Measurements from ENCODE around the gene MANEA.

The MANEA gene

GRCh38 chr6:95589067-95589466, 11.7 kb downstream of the MANEA start:
- no peak for DNase-seq

- DNase-seq: no peak
Measured at GRCh38 chr6:95589826-95590570, 12.7 kb downstream of the MANEA start.

GRCh38 chr6:95593025-95593424, 15.7 kb downstream of the MANEA start:
- no peak for DNase-seq

- DNase-seq: no peak
Measured at GRCh38 chr6:95596021-95596420, 18.7 kb downstream of the MANEA start.

DNA sequence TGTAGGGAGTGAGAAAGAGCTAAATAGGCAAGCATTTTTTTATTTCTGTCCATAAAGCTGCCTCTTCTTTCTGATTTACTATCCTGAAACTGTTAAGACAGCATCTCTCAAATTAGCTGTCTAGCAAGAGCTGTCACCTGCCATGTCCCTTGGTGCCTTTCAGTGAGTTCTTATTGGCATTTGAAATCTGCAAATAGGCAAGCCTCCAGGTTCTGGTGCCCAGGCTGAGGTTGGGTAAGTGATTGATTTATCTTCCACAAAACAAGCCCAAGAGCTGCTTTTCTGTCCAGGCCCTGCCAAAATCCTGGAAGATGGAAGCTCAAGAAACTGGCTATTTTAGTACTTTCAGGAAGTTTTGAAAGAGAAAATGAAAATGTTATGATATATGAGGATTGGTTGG, 22.4 kb downstream of the MANEA start:
- DNase-seq: no peak

DNA sequence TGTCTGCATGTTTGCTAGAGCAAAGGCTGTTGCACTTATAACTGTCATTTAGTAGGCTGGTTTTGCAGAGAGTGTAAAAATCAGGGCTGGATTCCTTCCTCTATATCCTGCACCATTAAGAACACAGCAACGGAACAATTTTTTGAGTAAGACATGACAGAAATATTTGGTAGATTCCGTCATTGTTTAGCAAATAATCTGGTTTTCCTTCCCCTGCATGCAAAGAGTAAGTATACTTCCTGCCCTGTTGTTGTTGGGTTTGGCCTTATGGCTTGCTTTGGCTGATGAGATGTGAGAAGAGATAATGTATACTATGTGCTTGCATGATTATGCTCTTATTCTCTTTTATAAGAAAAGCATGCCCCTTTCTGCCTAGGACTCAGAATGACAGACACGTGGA, 23.8 kb downstream of the MANEA start:
- no peak for DNase-seq

DNA sequence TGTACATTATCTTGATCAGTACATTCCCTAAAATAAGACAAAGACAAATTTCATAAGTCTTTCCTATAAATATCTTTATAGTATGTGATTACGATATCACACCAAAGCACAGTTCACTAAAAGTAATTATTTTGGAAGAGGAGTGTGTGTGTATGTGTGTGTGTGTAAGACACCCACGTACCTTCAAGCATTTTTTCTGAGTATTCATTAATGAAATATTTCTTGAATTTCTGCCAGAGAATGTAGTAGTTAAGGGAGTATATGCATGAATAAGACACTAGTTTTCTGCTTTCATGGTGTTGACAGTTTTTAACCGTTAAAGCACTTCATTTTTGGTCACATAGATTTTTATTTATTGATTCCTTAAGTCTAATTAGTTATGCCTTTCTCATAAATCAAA, 36.8 kb downstream of the MANEA start:
- DNase-seq: no peak

DNA sequence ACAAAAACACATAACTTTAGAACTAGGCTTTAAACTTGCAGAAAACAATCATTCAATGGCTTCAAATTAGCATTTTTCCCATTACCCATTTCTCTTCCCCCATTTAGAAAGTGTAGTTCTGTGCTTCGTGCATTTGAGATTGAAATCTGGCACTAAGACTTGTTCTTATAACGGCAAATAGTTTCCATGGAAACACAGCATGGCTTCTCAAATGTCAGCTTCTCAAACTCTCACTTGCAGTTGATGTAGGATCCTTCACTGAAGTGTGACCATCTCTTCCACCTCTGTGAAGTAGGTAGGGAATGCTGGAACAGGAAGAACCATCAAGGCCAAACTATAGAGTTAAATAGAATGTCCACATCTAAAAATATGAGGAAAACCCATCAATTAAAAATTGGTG, 52.2 kb downstream of the MANEA start:
- DNase-seq: no peak

GRCh38 chr6:95636552-95637431, 59.5 kb downstream of the MANEA start:
- DNase-seq: no peak

DNA sequence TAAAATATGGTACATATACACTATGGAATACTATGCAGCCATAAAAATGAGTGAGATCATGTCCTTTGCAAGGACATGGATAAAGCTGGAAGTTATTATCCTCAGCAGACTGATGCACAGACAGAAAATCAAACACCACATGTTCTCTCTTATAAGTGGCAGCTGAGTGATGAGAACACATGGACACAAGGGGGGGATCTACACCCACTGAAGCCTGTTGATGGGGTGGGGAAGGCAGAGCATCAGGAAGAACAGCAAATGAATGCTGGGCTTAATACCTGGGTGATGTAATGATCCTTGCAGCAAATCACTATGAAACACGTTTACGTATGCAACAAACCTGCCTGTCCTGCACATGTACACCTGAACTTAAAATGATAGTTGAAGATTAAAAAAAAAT, 71.3 kb downstream of the MANEA start:
- DNase-seq: no peak

GRCh38 chr6:95649451-95649850, 72.1 kb downstream of the MANEA start:
- no peak for DNase-seq

DNA sequence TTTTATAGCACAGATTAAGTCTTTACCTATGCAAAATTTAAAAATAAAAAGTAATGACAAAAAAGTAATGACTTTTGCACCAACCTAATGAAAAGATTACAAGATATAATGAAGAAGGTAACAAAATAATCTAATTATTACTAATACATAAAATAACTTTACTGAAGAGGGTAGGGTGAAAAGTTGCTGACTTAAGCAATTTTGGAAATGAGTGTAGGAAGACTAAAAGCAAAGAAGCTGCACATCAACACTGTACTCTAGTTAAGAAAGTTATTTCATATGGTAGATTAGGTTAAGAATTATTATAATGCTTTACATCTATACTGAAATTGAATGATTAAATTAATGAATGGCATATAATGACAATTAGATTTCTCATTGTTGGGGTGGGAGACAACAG, 76.8 kb downstream of the MANEA start:
- DNase-seq: no peak

DNA sequence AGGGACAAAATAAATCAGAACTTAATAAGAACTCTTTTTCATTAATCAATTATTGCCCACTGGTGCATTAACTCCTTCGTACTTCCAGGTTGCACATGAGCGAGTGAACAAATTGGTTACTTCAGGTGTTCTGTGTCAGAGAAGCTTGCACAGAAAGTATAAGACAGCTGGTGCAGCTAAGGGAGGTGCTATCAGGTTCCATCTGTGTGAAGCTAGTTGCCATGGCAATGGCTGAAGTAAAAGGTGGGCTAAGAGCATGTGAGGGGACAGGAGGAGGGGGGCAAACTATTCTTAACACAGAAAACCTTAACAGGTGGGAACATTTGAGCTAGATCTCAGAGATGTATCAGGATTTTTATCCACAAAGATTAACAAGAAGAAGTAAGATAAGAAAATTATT, 81.6 kb downstream of the MANEA start:
- DNase-seq: no peak

All from midbrain (tissue), 1 donor.